ENCODE results near the gene HSPA4L. TPM values are rescaled to one million over a fixed set of nuclear protein-coding genes. Genes with fewer than 3 reads are reported as not detected.

The HSPA4L gene
- total and polyA plus RNA-seq, 2 experiments from 2014 or later: 3.5 to 4.2 TPM

DNA sequence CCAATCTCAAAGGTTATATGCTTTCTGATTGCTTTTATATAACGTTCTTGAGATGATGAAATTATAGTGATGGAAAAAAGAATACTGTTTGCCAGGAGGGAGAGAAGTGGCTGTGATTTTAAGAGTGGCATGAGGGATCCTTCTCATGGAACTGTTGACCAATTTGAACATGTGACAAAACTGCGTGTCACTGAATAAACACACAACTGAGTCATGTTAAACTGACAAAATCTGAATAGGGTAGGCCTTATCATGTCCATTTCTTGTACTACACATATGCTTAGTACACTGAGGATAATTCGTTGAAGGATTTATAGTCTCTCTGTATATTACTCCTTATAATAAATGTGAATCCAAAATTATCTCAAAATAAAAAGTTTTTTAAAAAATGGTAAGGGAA, 22.2 kb upstream of the HSPA4L start (continued):
- TF ChIP-seq, protein P1, sequence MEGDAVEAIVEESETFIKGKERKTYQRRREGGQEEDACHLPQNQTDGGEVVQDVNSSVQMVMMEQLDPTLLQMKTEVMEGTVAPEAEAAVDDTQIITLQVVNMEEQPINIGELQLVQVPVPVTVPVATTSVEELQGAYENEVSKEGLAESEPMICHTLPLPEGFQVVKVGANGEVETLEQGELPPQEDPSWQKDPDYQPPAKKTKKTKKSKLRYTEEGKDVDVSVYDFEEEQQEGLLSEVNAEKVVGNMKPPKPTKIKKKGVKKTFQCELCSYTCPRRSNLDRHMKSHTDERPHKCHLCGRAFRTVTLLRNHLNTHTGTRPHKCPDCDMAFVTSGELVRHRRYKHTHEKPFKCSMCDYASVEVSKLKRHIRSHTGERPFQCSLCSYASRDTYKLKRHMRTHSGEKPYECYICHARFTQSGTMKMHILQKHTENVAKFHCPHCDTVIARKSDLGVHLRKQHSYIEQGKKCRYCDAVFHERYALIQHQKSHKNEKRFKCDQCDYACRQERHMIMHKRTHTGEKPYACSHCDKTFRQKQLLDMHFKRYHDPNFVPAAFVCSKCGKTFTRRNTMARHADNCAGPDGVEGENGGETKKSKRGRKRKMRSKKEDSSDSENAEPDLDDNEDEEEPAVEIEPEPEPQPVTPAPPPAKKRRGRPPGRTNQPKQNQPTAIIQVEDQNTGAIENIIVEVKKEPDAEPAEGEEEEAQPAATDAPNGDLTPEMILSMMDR (conservative IDR thresholded peaks at IDR 0.05; ENCODE audit: low read depth in 2 of 2): no peak
- TF ChIP-seq STAT1 (IDR thresholded peaks at IDR 0.05; ENCODE audit: unreplicated experiment) (no peak), EZH2 (IDR thresholded peaks at IDR 0.05; ENCODE audit: low read depth, unreplicated experiment) (no peak), JUNB (IDR thresholded peaks at IDR 0.05; ENCODE audit: unreplicated experiment) (no peak), CREB1 (CRISPR knock-in tag; IDR thresholded peaks at IDR 0.05; ENCODE audit: low read depth) (no peak), EZH2phosphoT487 (IDR thresholded peaks at IDR 0.05; ENCODE audit: unreplicated experiment) (no peak), POLR2AphosphoS5 (IDR thresholded peaks at IDR 0.05; ENCODE audit: low read depth) (no peak)

DNA sequence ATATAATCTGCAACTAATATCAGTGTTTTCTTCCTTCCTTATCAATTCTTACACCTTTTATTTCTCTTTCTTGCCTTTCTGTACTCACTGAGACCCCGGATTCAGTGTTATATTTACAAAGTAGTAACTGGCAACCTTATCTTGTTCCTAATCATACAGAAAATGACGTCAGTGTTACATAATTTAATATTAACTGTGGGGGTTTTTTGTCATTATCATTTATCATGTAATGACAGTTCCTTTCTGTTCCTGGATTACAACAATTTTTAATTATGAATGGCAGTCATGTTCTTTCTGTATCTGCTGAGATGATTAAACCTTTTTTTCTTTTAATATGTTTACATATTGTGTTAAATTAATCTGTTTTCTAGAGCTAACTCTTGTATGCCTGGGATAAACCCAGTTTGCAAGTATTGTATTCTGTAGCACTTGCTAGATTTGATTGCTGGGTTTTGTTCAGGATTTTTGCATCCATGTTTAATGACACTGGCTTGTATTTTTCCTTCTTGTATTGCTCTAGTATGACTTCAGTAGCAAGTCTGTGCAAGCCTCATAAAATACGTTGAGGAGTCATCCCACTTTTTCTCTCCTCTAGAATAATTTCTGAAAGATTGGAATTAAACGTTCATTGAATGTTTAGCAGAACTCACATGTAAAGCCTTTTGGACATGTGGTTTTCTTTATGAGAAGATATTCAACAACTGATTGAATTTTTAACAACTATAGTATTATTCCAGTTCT, 10.4 kb upstream of the HSPA4L start:
- no peaks in the 10 kb centered on the region for H3K79me2 ChIP-seq (replicated peaks; ENCODE audit: insufficient read depth)
- no peak overlapping the region for H3K27ac Mint-ChIP-seq
- no peak for ATAC-seq

More for the DNA sequence above, 10.4 kb upstream of the HSPA4L start:
- Histone ChIP-seq H3K27ac (ENCODE audit: low read depth) (no peak overlapping the region), H3K9me2 (ENCODE audit: insufficient read depth) (no peaks in the 10 kb centered on the region), H3K27me3 (ENCODE audit: insufficient read depth) (no peaks in the 10 kb centered on the region), H3K4me3 (no peak overlapping the region), H3K36me3 (ENCODE audit: insufficient read depth) (no peaks in the 10 kb centered on the region), H3K4me2 (no peak overlapping the region), H3F3A (replicated peaks; ENCODE audit: low read depth) (no peaks in the 10 kb centered on the region), H3K4me1 (ENCODE audit: insufficient read depth) (no peaks in the 10 kb centered on the region), H2AFZ (no peak overlapping the region), H4K20me1 (replicated peaks; ENCODE audit: insufficient read depth) (no peaks in the 10 kb centered on the region)
- H3K4me3 Mint-ChIP-seq: no peak overlapping the region
- no peak for DNase-seq (ENCODE audit: low spot score)
- H3K9me3 Mint-ChIP-seq: no peaks in the 10 kb centered on the region
- H3K36me3 Mint-ChIP-seq (ENCODE audit: low read depth): no peaks in the 10 kb centered on the region
- no peaks in the 10 kb centered on the region for H3K27me3 Mint-ChIP-seq (ENCODE audit: insufficient read depth, low read depth, poor library complexity)
- H3K4me1 Mint-ChIP-seq: peaks cover 3% of the 10 kb centered on the region; the same call in 1 of the 3 replicates
- TF ChIP-seq CREB1 (CRISPR knock-in tag; IDR thresholded peaks at IDR 0.05; ENCODE audit: low read depth) (no peak), EZH2phosphoT487 (IDR thresholded peaks at IDR 0.05; ENCODE audit: unreplicated experiment) (no peak), NANOG (IDR thresholded peaks at IDR 0.05; ENCODE audit: borderline replicate concordance) (no peak), STAT1 (IDR thresholded peaks at IDR 0.05; ENCODE audit: unreplicated experiment) (no peak), ZNF114 (CRISPR knock-in tag; IDR thresholded peaks at IDR 0.05) (no peak), JUNB (IDR thresholded peaks at IDR 0.05; ENCODE audit: unreplicated experiment) (no peak)
- TF ChIP-seq, protein P2, sequence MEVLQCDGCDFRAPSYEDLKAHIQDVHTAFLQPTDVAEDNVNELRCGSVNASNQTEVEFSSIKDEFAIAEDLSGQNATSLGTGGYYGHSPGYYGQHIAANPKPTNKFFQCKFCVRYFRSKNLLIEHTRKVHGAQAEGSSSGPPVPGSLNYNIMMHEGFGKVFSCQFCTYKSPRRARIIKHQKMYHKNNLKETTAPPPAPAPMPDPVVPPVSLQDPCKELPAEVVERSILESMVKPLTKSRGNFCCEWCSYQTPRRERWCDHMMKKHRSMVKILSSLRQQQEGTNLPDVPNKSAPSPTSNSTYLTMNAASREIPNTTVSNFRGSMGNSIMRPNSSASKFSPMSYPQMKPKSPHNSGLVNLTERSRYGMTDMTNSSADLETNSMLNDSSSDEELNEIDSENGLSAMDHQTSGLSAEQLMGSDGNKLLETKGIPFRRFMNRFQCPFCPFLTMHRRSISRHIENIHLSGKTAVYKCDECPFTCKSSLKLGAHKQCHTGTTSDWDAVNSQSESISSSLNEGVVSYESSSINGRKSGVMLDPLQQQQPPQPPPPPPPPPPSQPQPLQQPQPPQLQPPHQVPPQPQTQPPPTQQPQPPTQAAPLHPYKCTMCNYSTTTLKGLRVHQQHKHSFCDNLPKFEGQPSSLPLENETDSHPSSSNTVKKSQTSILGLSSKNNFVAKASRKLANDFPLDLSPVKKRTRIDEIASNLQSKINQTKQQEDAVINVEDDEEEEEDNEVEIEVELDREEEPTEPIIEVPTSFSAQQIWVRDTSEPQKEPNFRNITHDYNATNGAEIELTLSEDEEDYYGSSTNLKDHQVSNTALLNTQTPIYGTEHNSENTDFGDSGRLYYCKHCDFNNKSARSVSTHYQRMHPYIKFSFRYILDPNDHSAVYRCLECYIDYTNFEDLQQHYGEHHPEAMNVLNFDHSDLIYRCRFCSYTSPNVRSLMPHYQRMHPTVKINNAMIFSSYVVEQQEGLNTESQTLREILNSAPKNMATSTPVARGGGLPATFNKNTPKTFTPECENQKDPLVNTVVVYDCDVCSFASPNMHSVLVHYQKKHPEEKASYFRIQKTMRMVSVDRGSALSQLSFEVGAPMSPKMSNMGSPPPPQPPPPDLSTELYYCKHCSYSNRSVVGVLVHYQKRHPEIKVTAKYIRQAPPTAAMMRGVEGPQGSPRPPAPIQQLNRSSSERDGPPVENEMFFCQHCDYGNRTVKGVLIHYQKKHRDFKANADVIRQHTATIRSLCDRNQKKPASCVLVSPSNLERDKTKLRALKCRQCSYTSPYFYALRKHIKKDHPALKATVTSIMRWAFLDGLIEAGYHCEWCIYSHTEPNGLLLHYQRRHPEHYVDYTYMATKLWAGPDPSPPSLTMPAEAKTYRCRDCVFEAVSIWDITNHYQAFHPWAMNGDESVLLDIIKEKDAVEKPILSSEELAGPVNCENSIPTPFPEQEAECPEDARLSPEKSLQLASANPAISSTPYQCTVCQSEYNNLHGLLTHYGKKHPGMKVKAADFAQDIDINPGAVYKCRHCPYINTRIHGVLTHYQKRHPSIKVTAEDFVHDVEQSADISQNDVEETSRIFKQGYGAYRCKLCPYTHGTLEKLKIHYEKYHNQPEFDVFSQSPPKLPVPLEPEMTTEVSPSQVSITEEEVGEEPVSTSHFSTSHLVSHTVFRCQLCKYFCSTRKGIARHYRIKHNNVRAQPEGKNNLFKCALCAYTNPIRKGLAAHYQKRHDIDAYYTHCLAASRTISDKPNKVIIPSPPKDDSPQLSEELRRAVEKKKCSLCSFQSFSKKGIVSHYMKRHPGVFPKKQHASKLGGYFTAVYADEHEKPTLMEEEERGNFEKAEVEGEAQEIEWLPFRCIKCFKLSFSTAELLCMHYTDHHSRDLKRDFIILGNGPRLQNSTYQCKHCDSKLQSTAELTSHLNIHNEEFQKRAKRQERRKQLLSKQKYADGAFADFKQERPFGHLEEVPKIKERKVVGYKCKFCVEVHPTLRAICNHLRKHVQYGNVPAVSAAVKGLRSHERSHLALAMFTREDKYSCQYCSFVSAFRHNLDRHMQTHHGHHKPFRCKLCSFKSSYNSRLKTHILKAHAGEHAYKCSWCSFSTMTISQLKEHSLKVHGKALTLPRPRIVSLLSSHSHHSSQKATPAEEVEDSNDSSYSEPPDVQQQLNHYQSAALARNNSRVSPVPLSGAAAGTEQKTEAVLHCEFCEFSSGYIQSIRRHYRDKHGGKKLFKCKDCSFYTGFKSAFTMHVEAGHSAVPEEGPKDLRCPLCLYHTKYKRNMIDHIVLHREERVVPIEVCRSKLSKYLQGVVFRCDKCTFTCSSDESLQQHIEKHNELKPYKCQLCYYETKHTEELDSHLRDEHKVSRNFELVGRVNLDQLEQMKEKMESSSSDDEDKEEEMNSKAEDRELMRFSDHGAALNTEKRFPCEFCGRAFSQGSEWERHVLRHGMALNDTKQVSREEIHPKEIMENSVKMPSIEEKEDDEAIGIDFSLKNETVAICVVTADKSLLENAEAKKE (CRISPR knock-in tag; IDR thresholded peaks at IDR 0.05): no peak
- TF ChIP-seq, protein P3, sequence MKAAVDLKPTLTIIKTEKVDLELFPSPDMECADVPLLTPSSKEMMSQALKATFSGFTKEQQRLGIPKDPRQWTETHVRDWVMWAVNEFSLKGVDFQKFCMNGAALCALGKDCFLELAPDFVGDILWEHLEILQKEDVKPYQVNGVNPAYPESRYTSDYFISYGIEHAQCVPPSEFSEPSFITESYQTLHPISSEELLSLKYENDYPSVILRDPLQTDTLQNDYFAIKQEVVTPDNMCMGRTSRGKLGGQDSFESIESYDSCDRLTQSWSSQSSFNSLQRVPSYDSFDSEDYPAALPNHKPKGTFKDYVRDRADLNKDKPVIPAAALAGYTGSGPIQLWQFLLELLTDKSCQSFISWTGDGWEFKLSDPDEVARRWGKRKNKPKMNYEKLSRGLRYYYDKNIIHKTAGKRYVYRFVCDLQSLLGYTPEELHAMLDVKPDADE (IDR thresholded peaks at IDR 0.05): no peak

Measured in GM23338 (cell line).